Breast epithelium (tissue), 3 donors: ENCODE results near the gene UBAC2.

ENCODE experiments used
- POLR2A ChIP-seq: fragments of 450-650 bp; IDR thresholded peaks from one replicate; pipeline ENCODE4 v1.6.1; 2016; ENCODE audit warnings: antibody characterized with exemption, mild to moderate bottlenecking, moderate library complexity
- TF ChIP-seq, protein P1 (sequence below), 3 donors: fragments of 450-650 bp; IDR thresholded peaks; one replicate each; pipeline ENCODE4 v1.5.1; 2016 to 2017; ENCODE audit warnings: antibody characterized with exemption in 3 of 3, mild to moderate bottlenecking in 3 of 3, moderate library complexity in 3 of 3

DNA sequence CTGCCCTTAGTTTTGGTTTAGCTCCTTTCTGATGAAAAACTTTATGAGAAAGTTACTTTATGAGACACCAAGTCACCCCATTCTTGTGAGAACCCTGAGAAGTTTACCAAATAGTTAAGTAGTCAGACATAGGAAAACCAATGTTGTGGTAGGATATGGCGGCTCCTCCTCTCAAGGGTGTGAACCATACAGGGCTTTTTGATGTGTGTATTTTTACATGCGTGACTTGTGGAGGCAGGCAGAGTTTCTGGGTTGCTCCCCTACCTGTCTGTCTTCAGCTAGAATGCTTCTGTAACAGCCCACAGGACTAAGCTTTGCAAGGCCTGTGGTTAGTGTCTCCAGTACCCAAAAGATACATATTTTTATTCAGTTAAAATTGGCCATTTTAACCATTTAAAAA is 18.3 kb downstream of the UBAC2 start:
- TF ChIP-seq, protein P1, sequence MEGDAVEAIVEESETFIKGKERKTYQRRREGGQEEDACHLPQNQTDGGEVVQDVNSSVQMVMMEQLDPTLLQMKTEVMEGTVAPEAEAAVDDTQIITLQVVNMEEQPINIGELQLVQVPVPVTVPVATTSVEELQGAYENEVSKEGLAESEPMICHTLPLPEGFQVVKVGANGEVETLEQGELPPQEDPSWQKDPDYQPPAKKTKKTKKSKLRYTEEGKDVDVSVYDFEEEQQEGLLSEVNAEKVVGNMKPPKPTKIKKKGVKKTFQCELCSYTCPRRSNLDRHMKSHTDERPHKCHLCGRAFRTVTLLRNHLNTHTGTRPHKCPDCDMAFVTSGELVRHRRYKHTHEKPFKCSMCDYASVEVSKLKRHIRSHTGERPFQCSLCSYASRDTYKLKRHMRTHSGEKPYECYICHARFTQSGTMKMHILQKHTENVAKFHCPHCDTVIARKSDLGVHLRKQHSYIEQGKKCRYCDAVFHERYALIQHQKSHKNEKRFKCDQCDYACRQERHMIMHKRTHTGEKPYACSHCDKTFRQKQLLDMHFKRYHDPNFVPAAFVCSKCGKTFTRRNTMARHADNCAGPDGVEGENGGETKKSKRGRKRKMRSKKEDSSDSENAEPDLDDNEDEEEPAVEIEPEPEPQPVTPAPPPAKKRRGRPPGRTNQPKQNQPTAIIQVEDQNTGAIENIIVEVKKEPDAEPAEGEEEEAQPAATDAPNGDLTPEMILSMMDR (IDR thresholded peaks at IDR 0.05): no peak
- TF ChIP-seq POLR2A: no peak
